Heart left ventricle (tissue), 16 donors: ENCODE results near the gene MVB12B. TPM values are rescaled to one million over a fixed set of nuclear protein-coding genes. Genes with fewer than 3 reads are reported as not detected.

ENCODE experiments used
- ATAC-seq, 4 donors: fragments of 200-7000 bp; cut with Tn5 transposase; one replicate each; pipeline ENCODE4 v1.9.1; 2020 to 2022; ENCODE audit warnings: moderate library complexity in 4 of 4, mild to moderate bottlenecking in 3 of 4, moderate number of reproducible peaks in 1 of 4
- DNase-seq, 5 donors: peaks; one replicate each; pipeline ENCODE4 v3.0.0-alpha.2; 2020
- H3K27ac ChIP-seq, 12 donors: fragments of 200-600 bp; sonication (generic) in 4 of 12; one replicate each; pipeline versions ENCODE4 v1.5.0 to v1.8.0; 2016 to 2022; ENCODE audit warnings: mild to moderate bottlenecking in 2 of 12
- H3K27me3 ChIP-seq, 9 donors: fragments of 200-600 bp; sonication (generic) in 2 of 9; one replicate each; pipeline versions ENCODE4 v1.5.1 to v1.8.0; 2016 to 2022; ENCODE audit warnings: mild to moderate bottlenecking in 3 of 9
- H3K36me3 ChIP-seq, 9 donors: fragments of 200-600 bp; sonication (generic) in 2 of 9; one replicate each; pipeline versions ENCODE4 v1.5.0 to v1.8.0; 2018 to 2022; ENCODE audit warnings: mild to moderate bottlenecking in 2 of 9
- H3K4me1 ChIP-seq, 12 donors: fragments of 200-600 bp; sonication (generic) in 4 of 12; one replicate each; pipeline versions ENCODE4 v1.5.0 to v1.8.0; 2016 to 2022; ENCODE audit warnings: mild to moderate bottlenecking in 3 of 12
- H3K4me3 ChIP-seq, 12 donors: fragments of 200-600 bp; sonication (generic) in 4 of 12; one replicate each; pipeline versions ENCODE4 v1.5.0 to v1.8.0; 2017 to 2022; ENCODE audit warnings: mild to moderate bottlenecking in 9 of 12, moderate library complexity in 4 of 12
- H3K9me3 ChIP-seq, 12 donors: fragments of 200-600 bp; sonication (generic) in 4 of 12; one replicate each; pipeline versions ENCODE4 v1.5.0 to v1.8.0; 2016 to 2022; ENCODE audit warnings: mild to moderate bottlenecking in 1 of 12
- CTCF ChIP-seq, 12 donors: fragments of 200-600 bp; sonication (generic) in 4 of 12; IDR thresholded peaks; one replicate each; pipeline versions ENCODE4 v1.5.0 to v1.8.0; 2018 to 2022; ENCODE audit warnings: antibody characterized with exemption in 12 of 12, mild to moderate bottlenecking in 5 of 12
- POLR2A ChIP-seq, 2 donors: fragments of 450-650 bp; IDR thresholded peaks; one replicate each; pipeline ENCODE4 v1.6.1; 2017; ENCODE audit warnings: antibody characterized with exemption in 2 of 2, mild to moderate bottlenecking in 2 of 2, moderate library complexity in 2 of 2
- WGBS, 4 donors: extraction: QIAGEN DNeasy Blood & Tissue Kit in 2 of 4; methylation state at CpG; one replicate each; pipeline versions ENCODE4 v1.1.5 to v1.1.7; 2013 to 2018; 5-methylcytosine and 5-hydroxymethylcytosine counted together
- intact Hi-C, 10 donors: fragments of 100-400 bp; cut with DNase I; formaldehyde crosslinking; loops; one replicate each; pipeline versions ENCODE4 v1.11.1 to v1.14.2; 2022
- polyA plus RNA-seq, 2 donors: library from polyadenylated mRNA; stranded (reverse); fragments of 200-250 nt; gene quantifications; one replicate each; pipeline ENCODE4 v1.2.3, GENCODE V29; 2013
- total RNA-seq, 9 donors: library from RNA; depleted of rRNA in 2 of 9; stranded (reverse); fragments of >200 nt in 2 of 9; fragmentation: NEBNext Ultra II Directional in 3 of 9; extraction: Animal tissue kit (Norgen Biotek cat#: 25700) in 3 of 9; gene quantifications; one replicate each; pipeline versions ENCODE4 v1.1.0 to v1.2.4, GENCODE V29; 2016 to 2023
- donor health status: ischemic (EF 13 %, LVEDD 7.1; RV severe dilation, severe dysfunction).
- donor health status: healthy with polysubstance abuse.
- donor health status: DM: no; HTN: yes; CAD: no.
- donor health status: DM: no; HTN: no; CAD: no.
- donor health status: ischemic (EF 25% LVEDD 6.9; RV normal size, moderate dysfunction).
- donor health status: ischemic (EF 25% LVEDD 5.7; RV mildly dilated, moderate dysfunction).
- donor health status: healthy.
- donor health status: DM: yes; HTN: yes; CAD: no.
- donor health status: ischemic (EF 35%, LVEDD 5.7; RV mildly dilated, moderate dysfunction).
- donor health status: nonischemic (EF 11% LVEDD 7.7; RV severe dilation, severe dysfunction).
- donor health status: DM: yes; HTN: yes; CAD: no.
- donor health status: PGD.
- donor health status: ischemic (EF 29% LVEDD 5.4; RV normal size, mild dysfunction).
- donor health status: nonischemic (EF 23%, LVEDD 6.1; RV moderate dilation, normal function).

Gene MVB12B
- total and polyA plus RNA-seq, 11 donors, result 4.9 to 16.2 (median 11.0) TPM

GRCh38 chr9:126513159-126514036 is 186.8 kb downstream of the MVB12B start:
- H3K27ac ChIP-seq, result no peak overlapping the region
- H3K27me3 ChIP-seq, result peaks cover 16 to 74% (median 33%) of the 10 kb centered on the region in 9 donors
- peak overlapping the region in 1 of 12 donors; percentile 26 for H3K4me3 ChIP-seq
- H3K4me1 ChIP-seq, result peaks cover 0 to 33% (median 12%) of the 10 kb centered on the region in 12 donors
- no peaks in the 10 kb centered on the region for H3K9me3 ChIP-seq
- ATAC-seq, result peak in 1 of 4 donors; percentile 5
- no peak for DNase-seq
- TF ChIP-seq POLR2A (IDR thresholded peaks at IDR 0.05) (no peak), CTCF (IDR thresholded peaks at IDR 0.05) (no peak)
- WGBS, 4 donors, result 51 to 53% (median 52%) methylated on average over 11 to 13 of the region's 13 CpGs
- H3K36me3 ChIP-seq, result no peaks in the 10 kb centered on the region
- intact Hi-C loops, result loop anchor here in 1 of 10 donors (2.0 kb wide), 1 partner anchor 45 kb away; no protein-coding TSS in a partner anchor

GRCh38 chr9:126514037-126514821 is 187.6 kb downstream of the MVB12B start:
- no peak overlapping the region for H3K27ac ChIP-seq
- ATAC-seq, result peak in 3 of 4 donors; percentile 77 to 89 (median 86)
- H3K9me3 ChIP-seq, result no peaks in the 10 kb centered on the region
- H3K4me1 ChIP-seq, result peaks cover 0 to 34% (median 12%) of the 10 kb centered on the region in 12 donors
- intact Hi-C loops, result loop anchor here in 1 of 10 donors (2.0 kb wide), 1 partner anchor 45 kb away; no protein-coding TSS in a partner anchor
- 9 to 11% (median 10%) methylated on average over 41 to 63 of the region's 63 CpGs for WGBS, 4 donors
- TF ChIP-seq POLR2A (IDR thresholded peaks at IDR 0.05), result no peak
- peak; percentile 27 to 68 (median 52) for TF ChIP-seq CTCF (IDR thresholded peaks at IDR 0.05)
- DNase-seq, result peak; percentile 64 to 87 (median 76)
- H3K27me3 ChIP-seq, result peaks cover 22 to 82% (median 36%) of the 10 kb centered on the region in 9 donors
- H3K36me3 ChIP-seq, result no peaks in the 10 kb centered on the region
- peak overlapping the region in 5 of 12 donors; percentile 1 to 31 (median 24) for H3K4me3 ChIP-seq

- Histone ChIP-seq H3K9me3 (no peaks in the 10 kb centered on the region), H3K27me3 (peaks cover 22 to 81% (median 36%) of the 10 kb centered on the region in 9 donors), H3K36me3 (no peaks in the 10 kb centered on the region), H3K27ac (no peak overlapping the region), H3K4me3 (no peak overlapping the region), H3K4me1 (peaks cover 0 to 34% (median 12%) of the 10 kb centered on the region in 12 donors)
- 61 to 71% (median 63%) methylated on average over 24 to 27 of the region's 27 CpGs for WGBS, 4 donors
- ATAC-seq (no peak), DNase-seq (no peak)
- TF ChIP-seq POLR2A (IDR thresholded peaks at IDR 0.05), result no peak
- TF ChIP-seq CTCF (IDR thresholded peaks at IDR 0.05), result no peak
- intact Hi-C loops, result loop anchor here in 3 of 10 donors (2.0 to 5.0 kb wide), 2 partner anchors 37 to 44 kb away; no protein-coding TSS in a partner anchor
Observed at GRCh38 chr9:126515001-126515872, 188.6 kb downstream of the MVB12B start.
